22Rv1 (cell line): ENCODE measurements around the gene TSKU.

Source experiments
- H3K27ac ChIP-seq: fragments of 450-650 bp; 2 replicates; pipeline ENCODE4 v1.5.1; 2017
- CTCF ChIP-seq: fragments of 450-650 bp; IDR thresholded peaks from 2 replicates; pipeline ENCODE4 v1.5.1; 2017; ENCODE audit warnings: mild to moderate bottlenecking
- ZFX ChIP-seq: fragments of 450-650 bp; IDR thresholded peaks from 2 replicates; pipeline ENCODE4 v1.6.1; 2017; ENCODE audit warnings: antibody characterized with exemption, borderline replicate concordance

Gene TSKU

GRCh38 chr11:76738618-76739240, 44.4 kb upstream of the TSKU start:
- no peak for TF ChIP-seq ZFX
- TF ChIP-seq CTCF, result no peak
- no peak overlapping the region for H3K27ac ChIP-seq

GRCh38 chr11:76739798-76740197, 43.4 kb upstream of the TSKU start:
- TF ChIP-seq ZFX, result no peak
- TF ChIP-seq CTCF, result no peak
- H3K27ac ChIP-seq, result no peak overlapping the region

GRCh38 chr11:76740772-76741171, 42.4 kb upstream of the TSKU start:
- H3K27ac ChIP-seq, result no peak overlapping the region
- no peak for TF ChIP-seq ZFX
- TF ChIP-seq CTCF, result no peak

GRCh38 chr11:76742902-76743301, 40.3 kb upstream of the TSKU start:
- no peak overlapping the region for H3K27ac ChIP-seq

GRCh38 chr11:76744186-76745043, 38.7 kb upstream of the TSKU start:
- H3K27ac ChIP-seq, result no peak overlapping the region
- TF ChIP-seq CTCF, result no peak
- TF ChIP-seq ZFX, result no peak

More at GRCh38 chr11:76742902-76743301, 40.3 kb upstream of the TSKU start:
- TF ChIP-seq ZFX (no peak), CTCF (no peak)

GRCh38 chr11:76745044-76745376, 38.1 kb upstream of the TSKU start:
- TF ChIP-seq ZFX (no peak), CTCF (no peak)
- H3K27ac ChIP-seq, result no peak overlapping the region

GRCh38 chr11:76745561-76746207, 37.5 kb upstream of the TSKU start:
- TF ChIP-seq ZFX, result no peak
- no peak for TF ChIP-seq CTCF
- H3K27ac ChIP-seq, result no peak overlapping the region
